MCF 10A (cell line): Measurements from ENCODE around the gene OR1N1. TPM values are rescaled to one million over a fixed set of nuclear protein-coding genes. Genes with fewer than 3 reads are reported as not detected.
"Not testable (repeated sequence)": the region's sequence is repeated elsewhere in the genome, so short reads cannot be mapped to it uniquely, and the experiment has no call there.

Experiments used
- BruUV-seq: library from RNA; stranded (reverse); fragments of 400-500 nt; replicated peaks from 2 replicates; lab custom pipeline; 2021; lab: Mats Ljungman, UMichigan
- CTCF ChIA-PET: fragments of 300-600 bp; sonication (Branson Sonifier 250); formaldehyde crosslinking; extraction: SDS; loops from one replicate; lab custom pipeline; 2021; ENCODE audit warnings: antibody characterized with exemption, inconsistent platforms; lab: Yijun Ruan, JAX
- POLR2A ChIA-PET: fragments of 300-600, 350-650 bp; sonication (Branson Sonifier 250); formaldehyde crosslinking; extraction: SDS; loops from one replicate; lab custom pipeline; 2020; ENCODE audit warnings: antibody characterized with exemption, inconsistent platforms; lab: Yijun Ruan, JAX
- DNase-seq: peaks from one replicate; pipeline ENCODE4 v3.0.0-alpha.2; 2018; ENCODE audit not compliant: unreplicated experiment
- H3K27ac Mint-ChIP-seq: one replicate; pipeline ENCODE4 v1.8.0; 2022; ENCODE audit warnings: mild to moderate bottlenecking, low read depth, mixed read lengths; ENCODE audit not compliant: unreplicated experiment
- H3K27me3 Mint-ChIP-seq: one replicate; pipeline ENCODE4 v1.8.0; 2022; ENCODE audit warnings: mixed read lengths; ENCODE audit not compliant: insufficient read depth, unreplicated experiment
- H3K36me3 Mint-ChIP-seq: one replicate; pipeline ENCODE4 v1.8.0; 2022; ENCODE audit warnings: mild to moderate bottlenecking, moderate library complexity, mixed read lengths; ENCODE audit not compliant: insufficient read depth, unreplicated experiment
- H3K4me1 Mint-ChIP-seq: one replicate; pipeline ENCODE4 v1.8.0; 2022; ENCODE audit warnings: mixed read lengths; ENCODE audit not compliant: insufficient read depth, unreplicated experiment
- H3K4me3 Mint-ChIP-seq: one replicate; pipeline ENCODE4 v1.8.0; 2022; ENCODE audit warnings: mild to moderate bottlenecking, moderate library complexity, mixed read lengths; ENCODE audit not compliant: unreplicated experiment
- H3K9me3 Mint-ChIP-seq: one replicate; pipeline ENCODE4 v1.8.0; 2022; ENCODE audit warnings: mixed read lengths; ENCODE audit not compliant: unreplicated experiment
- CTCF ChIP-seq: fragments of 200-600 bp; IDR thresholded peaks from one replicate; pipeline ENCODE4 v1.8.0; 2022; ENCODE audit warnings: antibody characterized with exemption, mild to moderate bottlenecking; ENCODE audit not compliant: unreplicated experiment
- intact Hi-C: fragments of 100-400 bp; cut with micrococcal nuclease; formaldehyde crosslinking; loops from 2 replicates; pipeline ENCODE4 v1.14.1; 2022
- total RNA-seq: library from RNA; stranded (reverse); gene quantifications from 2 replicates; pipeline ENCODE4 v1.2.3, GENCODE V29; 2022

Gene OR1N1
- total RNA-seq, 1 experiment from 2014 or later = not detected

- H3K4me1 Mint-ChIP-seq = peaks cover 6% of the 10 kb centered on the region
- peaks cover 17% of the 10 kb centered on the region for H3K27me3 Mint-ChIP-seq
- peaks cover 9% of the 10 kb centered on the region for H3K9me3 Mint-ChIP-seq
- intact Hi-C loops = no loop called here
- DNase-seq = no peak
- H3K27ac Mint-ChIP-seq = no peak overlapping the region
- POLR2A ChIA-PET = no interaction called here
- CTCF ChIA-PET = no interaction called here
- no peak for TF ChIP-seq CTCF
- H3K4me3 Mint-ChIP-seq = no peak overlapping the region
- no TSS peak for BruUV-seq
- H3K36me3 Mint-ChIP-seq = no peaks in the 10 kb centered on the region
These were observed 11.7 kb upstream of the OR1N1 start for GRCh38 chr9:122538757-122539156.

- BruUV-seq, H3K27ac Mint-ChIP-seq, H3K4me1 Mint-ChIP-seq, H3K9me3 Mint-ChIP-seq, intact Hi-C loops, DNase-seq, H3K36me3 Mint-ChIP-seq, H3K4me3 Mint-ChIP-seq: not testable (repeated sequence)
- POLR2A ChIA-PET = interaction anchor here (0.6 kb wide), 1 partner anchor 19 kb away, joined by 4 read pairs; no protein-coding TSS in a partner anchor
- peaks cover 28% of the 10 kb centered on the region for H3K27me3 Mint-ChIP-seq
- CTCF ChIA-PET = interaction anchor here (0.8 to 1.0 kb wide), 2 partner anchors 14 to 39 kb away, joined by 3 read pairs; no protein-coding TSS in a partner anchor
These were observed 10.0 kb upstream of the OR1N1 start for GRCh38 chr9:122537066-122537465.

- Mint-ChIP-seq H3K9me3 (peaks cover 9% of the 10 kb centered on the region), H3K36me3 (no peaks in the 10 kb centered on the region), H3K27me3 (peaks cover 28% of the 10 kb centered on the region), H3K4me3 (no peak overlapping the region), H3K4me1 (peaks cover 6% of the 10 kb centered on the region), H3K27ac (no peak overlapping the region)
- intact Hi-C loops = no loop called here
- no peak for TF ChIP-seq CTCF
- BruUV-seq = no TSS peak
- ChIA-PET CTCF (interaction anchor here (1.0 kb wide), 1 partner anchor 15 kb away, joined by 3 read pairs; no protein-coding TSS in a partner anchor), POLR2A (no interaction called here)
- no peak for DNase-seq
These were observed 9.0 kb upstream of the OR1N1 start for GRCh38 chr9:122536134-122536533.

GRCh38 chr9:122531157-122531556 is 4.1 kb upstream of the OR1N1 start:
- CTCF ChIA-PET = interaction anchor here (0.6 kb wide), 1 partner anchor 29 kb away, joined by 3 read pairs; no protein-coding TSS in a partner anchor
- POLR2A ChIA-PET, H3K9me3 Mint-ChIP-seq, H3K36me3 Mint-ChIP-seq, H3K27ac Mint-ChIP-seq, intact Hi-C loops, H3K4me3 Mint-ChIP-seq, DNase-seq, BruUV-seq: not testable (repeated sequence)
- peaks cover 58% of the 10 kb centered on the region for H3K27me3 Mint-ChIP-seq
- H3K4me1 Mint-ChIP-seq = peaks cover 12% of the 10 kb centered on the region

DNA sequence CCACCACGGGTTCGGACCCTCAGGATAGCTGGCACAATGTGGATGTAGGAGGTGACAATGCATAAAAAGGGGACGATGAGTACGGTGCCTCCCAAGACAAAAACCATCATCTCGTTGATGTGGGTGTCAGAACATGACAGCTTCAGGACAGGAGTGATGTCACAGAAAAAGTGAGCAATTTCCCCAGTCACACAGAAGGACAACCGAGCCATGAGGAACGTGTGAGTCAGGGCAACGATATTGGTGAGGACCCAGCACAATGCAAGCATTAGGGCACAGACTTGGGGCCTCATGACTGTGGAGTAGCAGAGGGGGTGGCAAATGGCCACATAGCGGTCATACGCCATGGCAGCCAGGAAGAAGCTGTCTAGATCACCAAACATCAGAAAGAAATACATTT is 491 bp downstream of the OR1N1 start:
- ChIA-PET CTCF (interaction anchor here (1.1 kb wide), 1 partner anchor 28 kb away, joined by 4 read pairs; no protein-coding TSS in a partner anchor), POLR2A (no interaction called here)
- H3K36me3 Mint-ChIP-seq = no peaks in the 10 kb centered on the region
- no peak for DNase-seq
- no peak overlapping the region for H3K4me3 Mint-ChIP-seq
- no peak for TF ChIP-seq CTCF
- no TSS peak for BruUV-seq
- H3K27me3 Mint-ChIP-seq = peaks cover 46% of the 10 kb centered on the region
- H3K9me3 Mint-ChIP-seq = no peaks in the 10 kb centered on the region
- intact Hi-C loops = no loop called here
- H3K4me1 Mint-ChIP-seq = peaks cover 6% of the 10 kb centered on the region
- no peak overlapping the region for H3K27ac Mint-ChIP-seq
